Liver (tissue), 9 donors: ENCODE results near the gene CLDN25. TPM values are rescaled to one million over a fixed set of nuclear protein-coding genes. Genes with fewer than 3 reads are reported as not detected.
A peak's percentile ranks its signal among the peaks of the same experiment; 100 is the strongest.

ENCODE experiments used
- DNase-seq: peaks from one replicate; pipeline ENCODE4 v3.0.0-alpha.2; 2017; ENCODE audit warnings: low spot score
- H3K27ac ChIP-seq, 2 donors: one replicate each; pipeline ENCODE4 v1.7.0; 2013; ENCODE audit warnings: inconsistent platforms in 2 of 2, low read length in 2 of 2, control low read depth in 1 of 2, low read depth in 1 of 2, mild to moderate bottlenecking in 1 of 2
- H3K27me3 ChIP-seq, 4 donors: one replicate each; pipeline versions ENCODE4 v1.6.1 to v1.7.0; 2013; ENCODE audit warnings: low read length in 3 of 4, inconsistent platforms in 1 of 4, mild to moderate bottlenecking in 1 of 4, moderate library complexity in 1 of 4; ENCODE audit not compliant: control insufficient read depth in 4 of 4, insufficient read depth in 4 of 4
- H3K36me3 ChIP-seq, 4 donors: one replicate each; pipeline versions ENCODE4 v1.6.1 to v1.7.0; 2013; ENCODE audit warnings: low read length in 3 of 4, mild to moderate bottlenecking in 3 of 4, low read depth in 1 of 4, moderate library complexity in 1 of 4; ENCODE audit not compliant: control insufficient read depth in 4 of 4, insufficient read depth in 3 of 4
- H3K4me1 ChIP-seq, 4 donors: one replicate each; pipeline versions ENCODE4 v1.6.1 to v1.7.0; 2013; ENCODE audit warnings: low read length in 3 of 4, mild to moderate bottlenecking in 3 of 4, moderate library complexity in 1 of 4; ENCODE audit not compliant: control insufficient read depth in 4 of 4, insufficient read depth in 4 of 4
- H3K4me3 ChIP-seq, 3 donors: one replicate each; pipeline versions ENCODE4 v1.6.1 to v1.7.0; 2013; ENCODE audit warnings: low read length in 3 of 3, control low read depth in 1 of 3, low read depth in 1 of 3, mild to moderate bottlenecking in 1 of 3
- H3K9ac ChIP-seq, 2 donors: one replicate each; pipeline ENCODE4 v1.7.0; 2013; ENCODE audit warnings: low read length in 2 of 2, mild to moderate bottlenecking in 2 of 2, moderate library complexity in 2 of 2, control low read depth in 1 of 2, low read depth in 1 of 2
- H3K9me3 ChIP-seq, 4 donors: one replicate each; pipeline versions ENCODE4 v1.6.1 to v1.7.0; 2013; ENCODE audit warnings: low read length in 3 of 4; ENCODE audit not compliant: control insufficient read depth in 4 of 4
- EGR1 ChIP-seq, 2 donors: IDR thresholded peaks; 2 replicates each; pipeline ENCODE4 v1.6.1; 2016 to 2018; ENCODE audit warnings: antibody characterized with exemption in 2 of 2, low read depth in 2 of 2
- FOXA1 ChIP-seq: IDR thresholded peaks from 2 replicates; pipeline ENCODE4 v1.6.1; 2016; ENCODE audit warnings: antibody characterized with exemption
- GABPA ChIP-seq, 2 donors: IDR thresholded peaks in 1 of 2; conservative IDR thresholded peaks in 1 of 2; 2 replicates each; pipeline ENCODE4 v1.6.1; 2016; ENCODE audit warnings: antibody characterized with exemption in 2 of 2, mild to moderate bottlenecking in 1 of 2, moderate library complexity in 1 of 2
- HNF4A ChIP-seq, 2 donors: conservative IDR thresholded peaks; 2 replicates each; pipeline ENCODE4 v1.6.1; 2016; ENCODE audit warnings: antibody characterized with exemption in 2 of 2, mild to moderate bottlenecking in 2 of 2
- HNF4G ChIP-seq: IDR thresholded peaks from 2 replicates; pipeline ENCODE4 v1.6.1; 2016; ENCODE audit warnings: antibody characterized with exemption
- JUND ChIP-seq, 2 donors: IDR thresholded peaks; 2 replicates each; pipeline ENCODE4 v1.6.1; 2016; ENCODE audit warnings: antibody characterized with exemption in 2 of 2
- NR2F2 ChIP-seq: IDR thresholded peaks from 2 replicates; pipeline ENCODE4 v1.6.1; 2016; ENCODE audit warnings: antibody characterized with exemption
- RAD21 ChIP-seq, 2 donors: IDR thresholded peaks; 2 replicates each; pipeline ENCODE4 v1.6.1; 2016; ENCODE audit warnings: antibody characterized with exemption in 2 of 2, mild to moderate bottlenecking in 2 of 2
- RXRA ChIP-seq, 2 donors: IDR thresholded peaks; 2 replicates each; pipeline ENCODE4 v1.6.1; 2017 to 2018; ENCODE audit warnings: antibody characterized with exemption in 2 of 2, mild to moderate bottlenecking in 1 of 2
- SP1 ChIP-seq: IDR thresholded peaks from 2 replicates; pipeline ENCODE4 v1.6.1; 2018; ENCODE audit warnings: antibody characterized with exemption, mild to moderate bottlenecking
- YY1 ChIP-seq: IDR thresholded peaks from 2 replicates; pipeline ENCODE4 v1.6.1; 2016; ENCODE audit warnings: antibody characterized with exemption, mild to moderate bottlenecking
- WGBS: extraction: QIAGEN DNeasy Blood & Tissue Kit; methylation state at CpG from one replicate; pipeline ENCODE4 v1.1.7; 2013; 5-methylcytosine and 5-hydroxymethylcytosine counted together
- polyA plus RNA-seq, 2 donors: library from polyadenylated mRNA; stranded (reverse) in 1 of 2; unstranded in 1 of 2; fragments of 200-250 nt in 1 of 2; fragments of >200 nt in 1 of 2; fragmentation: Nextera tagmentation in 1 of 2; extraction: Ambion mirVana in 1 of 2; gene quantifications; one replicate each; pipeline versions ENCODE4 v1.2.1 to v1.2.3, GENCODE V29; 2013 to 2015
- total RNA-seq, 2 donors: library from RNA; depleted of rRNA; stranded (reverse); fragments of >200 nt; gene quantifications; one replicate each; pipeline ENCODE4 v1.2.3, GENCODE V29; 2014
- TF ChIP-seq, protein P1 (sequence below): IDR thresholded peaks from 2 replicates; pipeline ENCODE4 v1.6.1; 2016; ENCODE audit warnings: antibody characterized with exemption, mild to moderate bottlenecking
- TF ChIP-seq, protein P2 (sequence below): IDR thresholded peaks from 2 replicates; pipeline ENCODE4 v1.6.1; 2016; ENCODE audit warnings: antibody characterized with exemption
- TF ChIP-seq, protein P3 (sequence below): IDR thresholded peaks from 2 replicates; pipeline ENCODE4 v1.6.1; 2016; ENCODE audit warnings: antibody characterized with exemption
- TF ChIP-seq, protein P4 (sequence below): IDR thresholded peaks from 2 replicates; pipeline ENCODE4 v1.6.1; 2016; ENCODE audit warnings: antibody characterized with exemption
- TF ChIP-seq, protein P5 (sequence below): fragments of 150-350 bp; IDR thresholded peaks from 2 replicates; pipeline ENCODE4 v1.5.1; 2017; ENCODE audit warnings: improper control_type of control experiment, low read depth, low read length; ENCODE audit not compliant: missing input control
- donor health status: healthy.
- donor health status: healthy.
- donor health status: healthy.
- donor health status: healthy.
- donor health status: healthy.

The CLDN25 gene
- total and polyA plus RNA-seq, 4 donors: not detected

DNA sequence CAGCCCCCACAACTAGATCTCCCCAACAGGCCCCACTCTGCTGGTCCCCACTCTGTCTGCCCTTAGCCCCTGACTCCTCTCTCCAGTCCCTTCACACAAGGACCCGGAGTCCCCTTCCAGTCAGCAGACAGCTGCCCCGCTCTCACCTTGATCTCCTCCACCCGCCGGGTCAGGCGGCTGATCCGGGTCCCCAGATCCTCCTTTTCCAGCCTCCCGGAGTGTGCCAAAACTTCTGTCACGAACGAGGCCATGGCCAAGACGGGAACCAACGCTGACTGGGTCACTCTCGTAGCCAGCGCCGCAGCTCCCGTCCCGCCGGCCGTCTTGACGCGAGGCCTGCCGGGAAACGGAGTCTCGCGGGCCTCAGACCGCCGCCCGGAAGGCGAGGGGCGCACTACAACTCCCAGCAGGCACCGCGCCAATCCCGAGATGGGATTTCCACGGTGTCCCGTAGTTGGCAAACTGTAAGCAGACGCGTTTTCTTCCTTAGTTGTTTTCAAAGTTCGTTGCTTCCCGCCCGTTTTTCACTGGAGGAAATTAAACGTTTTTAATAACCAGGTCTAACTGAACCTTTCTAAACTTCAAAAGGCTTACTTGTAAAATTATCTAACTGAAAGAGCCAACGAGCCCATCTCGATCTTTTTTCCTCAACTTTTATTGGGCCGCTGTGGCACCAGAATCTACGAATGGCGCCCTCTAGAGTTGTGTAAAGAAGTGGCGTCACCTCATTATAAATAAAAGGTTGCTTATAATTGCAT, 6.0 kb upstream of the CLDN25 start, which contains the start of gene ZW10:
Gene ZW10 (minus strand): TSS at position 277 of the 758 bp plus-strand sequence. CDS start 26 bp downstream, at position 251.
- peaks cover 0 to 15% (median 10%) of the 10 kb centered on the region in 4 donors for H3K4me1 ChIP-seq
- no peaks in the 10 kb centered on the region for H3K9me3 ChIP-seq
- peak within 1 kb of the TSS; percentile 70 to 100 (median 81) for H3K4me3 ChIP-seq
- DNase-seq: peak; percentile 96
- under 1% methylated on average over 46 of the region's 46 CpGs for WGBS
- peaks cover 0 to 3% (median under 1%) of the 10 kb centered on the region in 4 donors for H3K36me3 ChIP-seq
- H3K9ac ChIP-seq: peak within 1 kb of the TSS; percentile 85 to 94
- no peaks in the 10 kb centered on the region for H3K27me3 ChIP-seq
- H3K27ac ChIP-seq: peak within 1 kb of the TSS; percentile 64 to 82
- TF ChIP-seq HNF4A (conservative IDR thresholded peaks at IDR 0.05) (peak in 1 of 2 donors; percentile 14), NR2F2 (no peak), RXRA (IDR thresholded peaks at IDR 0.05) (peak; percentile 25 to 41), GABPA (IDR thresholded peaks at IDR 0.05 in 1 of 2, conservative IDR thresholded peaks at IDR 0.05 in 1 of 2) (peak; percentile 21 to 82), YY1 (peak; percentile 91), FOXA1 (no peak), HNF4G (no peak), JUND (IDR thresholded peaks at IDR 0.05) (peak; percentile 48 to 70), EGR1 (IDR thresholded peaks at IDR 0.05; ENCODE audit: low read depth in 2 of 2) (peak in 1 of 2 donors; percentile 12), RAD21 (IDR thresholded peaks at IDR 0.05) (peak; percentile 34 to 43), SP1 (peak; percentile 38)
- TF ChIP-seq, protein P1, sequence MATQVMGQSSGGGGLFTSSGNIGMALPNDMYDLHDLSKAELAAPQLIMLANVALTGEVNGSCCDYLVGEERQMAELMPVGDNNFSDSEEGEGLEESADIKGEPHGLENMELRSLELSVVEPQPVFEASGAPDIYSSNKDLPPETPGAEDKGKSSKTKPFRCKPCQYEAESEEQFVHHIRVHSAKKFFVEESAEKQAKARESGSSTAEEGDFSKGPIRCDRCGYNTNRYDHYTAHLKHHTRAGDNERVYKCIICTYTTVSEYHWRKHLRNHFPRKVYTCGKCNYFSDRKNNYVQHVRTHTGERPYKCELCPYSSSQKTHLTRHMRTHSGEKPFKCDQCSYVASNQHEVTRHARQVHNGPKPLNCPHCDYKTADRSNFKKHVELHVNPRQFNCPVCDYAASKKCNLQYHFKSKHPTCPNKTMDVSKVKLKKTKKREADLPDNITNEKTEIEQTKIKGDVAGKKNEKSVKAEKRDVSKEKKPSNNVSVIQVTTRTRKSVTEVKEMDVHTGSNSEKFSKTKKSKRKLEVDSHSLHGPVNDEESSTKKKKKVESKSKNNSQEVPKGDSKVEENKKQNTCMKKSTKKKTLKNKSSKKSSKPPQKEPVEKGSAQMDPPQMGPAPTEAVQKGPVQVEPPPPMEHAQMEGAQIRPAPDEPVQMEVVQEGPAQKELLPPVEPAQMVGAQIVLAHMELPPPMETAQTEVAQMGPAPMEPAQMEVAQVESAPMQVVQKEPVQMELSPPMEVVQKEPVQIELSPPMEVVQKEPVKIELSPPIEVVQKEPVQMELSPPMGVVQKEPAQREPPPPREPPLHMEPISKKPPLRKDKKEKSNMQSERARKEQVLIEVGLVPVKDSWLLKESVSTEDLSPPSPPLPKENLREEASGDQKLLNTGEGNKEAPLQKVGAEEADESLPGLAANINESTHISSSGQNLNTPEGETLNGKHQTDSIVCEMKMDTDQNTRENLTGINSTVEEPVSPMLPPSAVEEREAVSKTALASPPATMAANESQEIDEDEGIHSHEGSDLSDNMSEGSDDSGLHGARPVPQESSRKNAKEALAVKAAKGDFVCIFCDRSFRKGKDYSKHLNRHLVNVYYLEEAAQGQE: peak; percentile 52
- TF ChIP-seq, protein P2, sequence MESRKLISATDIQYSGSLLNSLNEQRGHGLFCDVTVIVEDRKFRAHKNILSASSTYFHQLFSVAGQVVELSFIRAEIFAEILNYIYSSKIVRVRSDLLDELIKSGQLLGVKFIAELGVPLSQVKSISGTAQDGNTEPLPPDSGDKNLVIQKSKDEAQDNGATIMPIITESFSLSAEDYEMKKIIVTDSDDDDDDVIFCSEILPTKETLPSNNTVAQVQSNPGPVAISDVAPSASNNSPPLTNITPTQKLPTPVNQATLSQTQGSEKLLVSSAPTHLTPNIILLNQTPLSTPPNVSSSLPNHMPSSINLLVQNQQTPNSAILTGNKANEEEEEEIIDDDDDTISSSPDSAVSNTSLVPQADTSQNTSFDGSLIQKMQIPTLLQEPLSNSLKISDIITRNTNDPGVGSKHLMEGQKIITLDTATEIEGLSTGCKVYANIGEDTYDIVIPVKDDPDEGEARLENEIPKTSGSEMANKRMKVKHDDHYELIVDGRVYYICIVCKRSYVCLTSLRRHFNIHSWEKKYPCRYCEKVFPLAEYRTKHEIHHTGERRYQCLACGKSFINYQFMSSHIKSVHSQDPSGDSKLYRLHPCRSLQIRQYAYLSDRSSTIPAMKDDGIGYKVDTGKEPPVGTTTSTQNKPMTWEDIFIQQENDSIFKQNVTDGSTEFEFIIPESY: peak; percentile 98
- TF ChIP-seq, protein P3, sequence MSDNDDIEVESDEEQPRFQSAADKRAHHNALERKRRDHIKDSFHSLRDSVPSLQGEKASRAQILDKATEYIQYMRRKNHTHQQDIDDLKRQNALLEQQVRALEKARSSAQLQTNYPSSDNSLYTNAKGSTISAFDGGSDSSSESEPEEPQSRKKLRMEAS: peak; percentile 47
- TF ChIP-seq, protein P4, sequence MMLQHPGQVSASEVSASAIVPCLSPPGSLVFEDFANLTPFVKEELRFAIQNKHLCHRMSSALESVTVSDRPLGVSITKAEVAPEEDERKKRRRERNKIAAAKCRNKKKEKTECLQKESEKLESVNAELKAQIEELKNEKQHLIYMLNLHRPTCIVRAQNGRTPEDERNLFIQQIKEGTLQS: no peak
- TF ChIP-seq, protein P5, sequence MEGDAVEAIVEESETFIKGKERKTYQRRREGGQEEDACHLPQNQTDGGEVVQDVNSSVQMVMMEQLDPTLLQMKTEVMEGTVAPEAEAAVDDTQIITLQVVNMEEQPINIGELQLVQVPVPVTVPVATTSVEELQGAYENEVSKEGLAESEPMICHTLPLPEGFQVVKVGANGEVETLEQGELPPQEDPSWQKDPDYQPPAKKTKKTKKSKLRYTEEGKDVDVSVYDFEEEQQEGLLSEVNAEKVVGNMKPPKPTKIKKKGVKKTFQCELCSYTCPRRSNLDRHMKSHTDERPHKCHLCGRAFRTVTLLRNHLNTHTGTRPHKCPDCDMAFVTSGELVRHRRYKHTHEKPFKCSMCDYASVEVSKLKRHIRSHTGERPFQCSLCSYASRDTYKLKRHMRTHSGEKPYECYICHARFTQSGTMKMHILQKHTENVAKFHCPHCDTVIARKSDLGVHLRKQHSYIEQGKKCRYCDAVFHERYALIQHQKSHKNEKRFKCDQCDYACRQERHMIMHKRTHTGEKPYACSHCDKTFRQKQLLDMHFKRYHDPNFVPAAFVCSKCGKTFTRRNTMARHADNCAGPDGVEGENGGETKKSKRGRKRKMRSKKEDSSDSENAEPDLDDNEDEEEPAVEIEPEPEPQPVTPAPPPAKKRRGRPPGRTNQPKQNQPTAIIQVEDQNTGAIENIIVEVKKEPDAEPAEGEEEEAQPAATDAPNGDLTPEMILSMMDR: peak; percentile 63
